ENCODE measurements around the gene EVC.

DNA sequence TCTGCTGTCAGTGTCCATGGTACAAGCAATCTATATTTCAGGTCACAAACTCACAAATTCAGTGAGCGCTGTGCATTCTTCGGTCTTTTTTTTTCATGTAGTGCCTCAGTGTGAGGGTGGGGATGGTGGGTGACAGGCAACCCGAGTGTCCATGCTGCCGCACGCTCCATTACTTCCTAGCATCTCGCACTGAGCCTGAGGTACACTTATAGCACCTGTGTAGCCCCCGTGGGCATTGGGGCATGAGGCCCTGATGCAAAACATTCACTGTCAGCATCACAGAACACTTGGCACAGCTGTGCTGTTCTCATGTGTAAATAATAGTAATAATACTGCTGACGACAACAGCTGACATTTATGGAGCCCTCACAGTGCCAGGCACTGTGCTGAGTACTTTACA, 34.2 kb upstream of the EVC start:
- no peak for TF ChIP-seq CTCF (IDR thresholded peaks at IDR 0.05)
- no peak for TF ChIP-seq EP300 (IDR thresholded peaks at IDR 0.05)
- TF ChIP-seq POLR2A (IDR thresholded peaks at IDR 0.05), result no peak
